ENCODE data around the gene S100A8. TPM values are rescaled to one million over a fixed set of nuclear protein-coding genes. Genes with fewer than 3 reads are reported as not detected.

The S100A8 gene
- total and polyA plus RNA-seq, 11 donors = 6.0 to 199 (median 32.3) TPM

DNA sequence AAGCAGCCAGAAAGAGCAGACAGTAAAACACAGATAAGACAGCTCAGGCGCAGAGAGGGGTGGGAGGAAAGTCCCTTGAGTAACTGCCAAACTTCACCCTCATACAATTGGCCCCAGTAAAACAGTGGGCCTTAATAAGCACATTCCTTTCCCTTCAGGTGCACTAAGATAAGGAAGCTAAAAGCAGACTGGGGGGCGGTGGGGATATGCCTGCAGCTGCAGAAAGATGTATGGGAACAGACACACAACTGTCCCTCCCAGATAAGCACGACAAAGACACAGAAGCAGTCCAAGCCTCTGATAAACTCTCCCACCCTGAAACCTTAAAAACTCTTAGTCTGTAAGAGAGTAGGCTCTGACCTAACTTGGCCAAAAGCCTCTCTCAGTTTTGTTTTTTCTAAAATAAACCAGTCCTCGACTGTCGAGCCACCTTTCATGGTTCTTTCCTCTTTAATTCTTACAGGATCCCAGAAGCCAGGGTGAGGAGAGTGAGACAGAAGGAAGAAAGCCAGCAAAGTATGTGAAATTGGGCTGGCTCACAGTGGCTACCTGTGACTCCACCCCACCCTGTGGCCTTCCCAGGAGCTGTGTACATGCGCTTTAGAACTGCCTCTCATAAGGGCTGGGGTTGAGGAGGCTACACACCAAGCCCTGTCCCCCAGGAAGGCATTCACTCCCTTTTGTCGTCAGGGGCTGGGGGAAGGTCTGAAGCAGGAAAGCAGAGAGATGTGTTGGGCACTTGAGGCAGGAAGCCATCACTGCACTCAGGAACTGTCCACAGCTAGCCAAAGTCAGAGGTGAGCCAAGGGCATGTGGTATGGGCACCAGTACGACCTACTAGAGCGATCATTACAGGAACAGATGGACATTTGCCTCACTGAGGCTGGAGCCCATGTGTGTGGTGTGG, 46.8 kb downstream of the S100A8 start:
- H3K9me3 ChIP-seq = no peaks in the 10 kb centered on the region
- ATAC-seq = no peak
- no peak overlapping the region for H3K27ac ChIP-seq
- H3K36me3 ChIP-seq = no peaks in the 10 kb centered on the region
- intact Hi-C loops (cut with DNase I) = loop anchor here in 1 of 10 donors (10.0 kb wide), 1 partner anchor 411 kb away; no protein-coding TSS in a partner anchor
- H3K27me3 ChIP-seq = peaks cover 0 to 24% (median 6%) of the 10 kb centered on the region in 9 donors
- TF ChIP-seq, protein P1, sequence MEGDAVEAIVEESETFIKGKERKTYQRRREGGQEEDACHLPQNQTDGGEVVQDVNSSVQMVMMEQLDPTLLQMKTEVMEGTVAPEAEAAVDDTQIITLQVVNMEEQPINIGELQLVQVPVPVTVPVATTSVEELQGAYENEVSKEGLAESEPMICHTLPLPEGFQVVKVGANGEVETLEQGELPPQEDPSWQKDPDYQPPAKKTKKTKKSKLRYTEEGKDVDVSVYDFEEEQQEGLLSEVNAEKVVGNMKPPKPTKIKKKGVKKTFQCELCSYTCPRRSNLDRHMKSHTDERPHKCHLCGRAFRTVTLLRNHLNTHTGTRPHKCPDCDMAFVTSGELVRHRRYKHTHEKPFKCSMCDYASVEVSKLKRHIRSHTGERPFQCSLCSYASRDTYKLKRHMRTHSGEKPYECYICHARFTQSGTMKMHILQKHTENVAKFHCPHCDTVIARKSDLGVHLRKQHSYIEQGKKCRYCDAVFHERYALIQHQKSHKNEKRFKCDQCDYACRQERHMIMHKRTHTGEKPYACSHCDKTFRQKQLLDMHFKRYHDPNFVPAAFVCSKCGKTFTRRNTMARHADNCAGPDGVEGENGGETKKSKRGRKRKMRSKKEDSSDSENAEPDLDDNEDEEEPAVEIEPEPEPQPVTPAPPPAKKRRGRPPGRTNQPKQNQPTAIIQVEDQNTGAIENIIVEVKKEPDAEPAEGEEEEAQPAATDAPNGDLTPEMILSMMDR (IDR thresholded peaks at IDR 0.05) = no peak
- no peak for TF ChIP-seq POLR2A (IDR thresholded peaks at IDR 0.05)
- DNase-seq = no peak
- H3K4me1 ChIP-seq = peaks cover 0 to 10% (median 0%) of the 10 kb centered on the region in 12 donors
- no peak overlapping the region for H3K4me3 ChIP-seq
- WGBS, 4 donors = 35 to 44% (median 42%) methylated on average over 9 of the region's 9 CpGs

DNA sequence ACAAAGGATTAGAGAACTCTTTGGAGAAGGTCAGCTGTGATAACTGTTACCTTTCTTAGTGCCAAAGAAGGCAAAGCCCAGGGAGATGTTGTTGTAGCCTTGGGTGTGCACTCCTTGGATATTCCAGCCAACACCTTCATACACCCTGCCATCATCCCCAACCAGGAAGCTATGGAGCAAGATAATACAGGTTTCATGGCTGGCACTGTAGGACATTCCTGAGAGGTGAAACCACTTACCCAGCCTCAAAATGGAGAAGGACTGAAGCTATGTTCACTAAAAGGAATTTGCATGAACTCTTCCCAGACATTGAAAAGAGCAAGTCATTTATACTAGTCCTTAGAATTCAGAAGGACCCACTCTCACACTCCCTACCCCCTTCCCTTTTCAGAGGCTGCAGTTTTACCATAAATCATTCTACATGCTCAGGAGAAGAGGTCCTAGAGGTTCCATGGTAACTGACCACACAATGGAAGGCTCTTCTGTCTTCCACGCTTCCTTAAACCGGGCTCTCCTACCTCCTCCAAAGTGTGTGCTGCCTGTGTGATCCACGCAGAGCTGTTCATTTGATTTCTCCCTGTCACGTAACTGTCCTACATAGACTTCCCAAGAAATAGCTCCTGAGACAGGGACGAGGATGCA, 47.7 kb downstream of the S100A8 start:
- intact Hi-C loops (cut with DNase I) = loop anchor here in 1 of 10 donors (10.0 kb wide), 1 partner anchor 412 kb away; no protein-coding TSS in a partner anchor
- Histone ChIP-seq H3K27me3 (peaks cover 0 to 26% (median 3%) of the 10 kb centered on the region in 9 donors), H3K9me3 (no peaks in the 10 kb centered on the region), H3K27ac (no peak overlapping the region), H3K4me3 (no peak overlapping the region), H3K4me1 (peaks cover 0 to 10% (median 0%) of the 10 kb centered on the region in 12 donors), H3K36me3 (no peaks in the 10 kb centered on the region)
- DNase-seq (no peak), ATAC-seq (no peak)
- 25 to 44% (median 31%) methylated on average over 5 of the region's 5 CpGs for WGBS, 4 donors
- TF ChIP-seq, protein P1 (IDR thresholded peaks at IDR 0.05) = no peak
- TF ChIP-seq POLR2A (IDR thresholded peaks at IDR 0.05) = no peak

DNA sequence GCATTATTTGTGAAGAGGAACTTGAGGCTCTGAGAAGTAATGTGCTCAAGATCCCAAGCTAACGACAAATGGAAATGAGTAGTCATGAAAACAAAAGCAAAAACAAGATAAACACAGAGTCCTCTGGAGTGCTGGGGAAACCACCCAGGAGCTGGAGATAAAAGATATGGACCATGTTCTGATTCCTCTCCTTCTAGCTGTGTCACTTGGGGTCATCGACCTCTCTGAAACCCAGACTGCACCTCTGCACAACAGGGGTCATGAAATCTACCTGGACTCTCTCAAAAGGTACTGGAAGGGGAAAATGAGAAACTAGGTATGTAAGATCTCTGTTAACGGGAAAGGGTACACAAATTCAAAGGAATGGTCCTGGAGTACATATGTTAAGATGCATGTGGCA, 48.7 kb downstream of the S100A8 start:
- WGBS, 4 donors = 66 to 74% (median 71%) methylated on average over 3 of the region's 3 CpGs
- intact Hi-C loops (cut with DNase I) = loop anchor here in 1 of 10 donors (10.0 kb wide), 1 partner anchor 413 kb away; no protein-coding TSS in a partner anchor
- Histone ChIP-seq H3K4me3 (no peak overlapping the region), H3K9me3 (no peaks in the 10 kb centered on the region), H3K27ac (no peak overlapping the region), H3K36me3 (no peaks in the 10 kb centered on the region), H3K27me3 (peaks cover 0 to 18% (median 0%) of the 10 kb centered on the region in 9 donors), H3K4me1 (peaks cover 0 to 10% (median 0%) of the 10 kb centered on the region in 12 donors)
- DNase-seq (no peak), ATAC-seq (no peak)
- TF ChIP-seq, protein P1 (IDR thresholded peaks at IDR 0.05) = no peak
- no peak for TF ChIP-seq POLR2A (IDR thresholded peaks at IDR 0.05)

Data from heart left ventricle (tissue), 16 donors.